ENCODE data around the gene ZNF664. TPM values are rescaled to one million over a fixed set of nuclear protein-coding genes. Genes with fewer than 3 reads are reported as not detected.

ZNF664 gene
- total and polyA plus RNA-seq, 2 of the 4 experiments (the other 2 are of a cell fraction): 29.9 to 32.6 TPM

- no peak overlapping the region for H3K23ac ChIP-seq (ENCODE audit: low read depth, low read length)
- H3K27me3 ChIP-seq (ENCODE audit: control insufficient read depth, insufficient read depth, low read length): peaks cover 5% of the 10 kb centered on the region; the same call in 1 of the 2 replicates
- H3K9me3 ChIP-seq (ENCODE audit: control insufficient read depth, insufficient read depth, low read length): peaks cover 15% of the 10 kb centered on the region
- no peak overlapping the region for H2AFZ ChIP-seq (replicated peaks; ENCODE audit: low read length, poor library complexity)
- no peak overlapping the region for H2AK9ac ChIP-seq (replicated peaks; ENCODE audit: low read depth, low read length, poor library complexity)
- no CpG with 5 or more reads among the region's 3 CpGs for WGBS, 2 experiments (ENCODE audit: extremely low coverage in 2 of 2, insufficient read length in 1 of 2)
- H3K56ac ChIP-seq (ENCODE audit: extremely low read depth, insufficient read depth, low read length): no peak overlapping the region
- no peak overlapping the region for H2BK20ac ChIP-seq (ENCODE audit: low read depth, low read length)
- no peak overlapping the region for H3K27ac ChIP-seq (ENCODE audit: insufficient read depth, low read length)
- no peak overlapping the region for H2AK5ac ChIP-seq (ENCODE audit: low read depth, low read length)
- TF ChIP-seq MAZ (IDR thresholded peaks at IDR 0.05; ENCODE audit: borderline replicate concordance, low read depth, low read length): no peak
- TF ChIP-seq USF2 (IDR thresholded peaks at IDR 0.05; ENCODE audit: low read depth, low read length): no peak
- no peak for TF ChIP-seq MXI1 (IDR thresholded peaks at IDR 0.05; ENCODE audit: borderline replicate concordance, low read depth, low read length)
- TF ChIP-seq SMC3 (IDR thresholded peaks at IDR 0.05; ENCODE audit: low read depth, low read length): no peak
- TF ChIP-seq ELK1 (IDR thresholded peaks at IDR 0.05; ENCODE audit: borderline replicate concordance, low read depth, low read length): no peak
- TF ChIP-seq CEBPB (IDR thresholded peaks at IDR 0.05; ENCODE audit: low read depth, low read length): no peak
- TF ChIP-seq POLR2A (IDR thresholded peaks at IDR 0.05; ENCODE audit: low read depth, low read length): no peak
- TF ChIP-seq MAFK (IDR thresholded peaks at IDR 0.05; ENCODE audit: low read depth, low read length): no peak
- TF ChIP-seq FOS (IDR thresholded peaks at IDR 0.05; ENCODE audit: low read depth, low read length): no peak
- TF ChIP-seq NFE2L2 (IDR thresholded peaks at IDR 0.05; ENCODE audit: low read depth, low read length): no peak
- TF ChIP-seq RFX5 (IDR thresholded peaks at IDR 0.05; ENCODE audit: low read depth, low read length): no peak
- no peak overlapping the region for H4K5ac ChIP-seq (ENCODE audit: low read depth, low read length)
- CTCF ChIA-PET: interaction anchor here (0.9 kb wide), 1 partner anchor 15 kb away, joined by 3 read pairs; no protein-coding TSS in a partner anchor
- H3K4me1 ChIP-seq (ENCODE audit: control insufficient read depth, insufficient read depth, low read length): no peaks in the 10 kb centered on the region
- dilution Hi-C loops (cut with HindIII; ENCODE audit: low sequenced_read_pairs, unreplicated experiment): no loop called here
- H2BK120ac ChIP-seq (ENCODE audit: low read depth, low read length): no peak overlapping the region
- in situ Hi-C loops (cut with MboI; ENCODE audit: low sequenced_read_pairs): no loop called here
- H4K8ac ChIP-seq (ENCODE audit: low read depth in 2 of 2, low read length in 2 of 2): no peak overlapping the region
- DNase-seq: no peak
- no peak overlapping the region for H3K18ac ChIP-seq (ENCODE audit: low read depth, low read length)
- H4K20me1 ChIP-seq (ENCODE audit: insufficient read depth, low read length): no peaks in the 10 kb centered on the region
- no peaks in the 10 kb centered on the region for H3K36me3 ChIP-seq (ENCODE audit: control insufficient read depth, insufficient read depth, low read length)
- no peak overlapping the region for H3K14ac ChIP-seq (replicated peaks; ENCODE audit: low read depth, low read length)
- no peak overlapping the region for H2BK5ac ChIP-seq (ENCODE audit: low read depth, low read length, poor library complexity, severe bottlenecking)
- no TSS peak for BruUV-seq (replicated peaks)
- intact Hi-C loops (cut with micrococcal nuclease): no loop called here
- no peak for ATAC-seq (ENCODE audit: low read depth)
- POLR2A ChIA-PET (ENCODE audit: unreplicated experiment): no interaction called here
- no peak overlapping the region for H3K4me2 ChIP-seq (ENCODE audit: low read depth, low read length)
- H3K9ac ChIP-seq (ENCODE audit: low read depth, low read length): no peak overlapping the region
- no peaks in the 10 kb centered on the region for H3K9me1 ChIP-seq (ENCODE audit: insufficient read depth, low read length)
- no peak overlapping the region for H4K91ac ChIP-seq (ENCODE audit: insufficient read depth, low read depth, low read length)
- no peak overlapping the region for H2BK15ac ChIP-seq (ENCODE audit: low read depth, low read length)
- no peak overlapping the region for H3K4me3 ChIP-seq (ENCODE audit: insufficient read depth, low read depth, low read length)
- H3K79me1 ChIP-seq (ENCODE audit: low read depth in 1 of 2, low read length in 2 of 2): no peaks in the 10 kb centered on the region
- no peak overlapping the region for H3K4ac ChIP-seq (ENCODE audit: low read depth, low read length)
These were observed 74.1 kb downstream of the ZNF664 start for GRCh38 chr12:124047045-124047566.

Data from IMR-90 (cell line).